Liver (tissue), 3 donors: ENCODE measurements around the gene SLU7.

Experiments used
- EGR1 ChIP-seq, 2 donors: IDR thresholded peaks; 2 replicates each; pipeline ENCODE4 v1.6.1; 2016 to 2018; ENCODE audit warnings: antibody characterized with exemption in 2 of 2, low read depth in 2 of 2
- MAX ChIP-seq: IDR thresholded peaks from 2 replicates; pipeline ENCODE4 v1.6.1; 2016; ENCODE audit warnings: antibody characterized with exemption
- RAD21 ChIP-seq, 2 donors: IDR thresholded peaks; 2 replicates each; pipeline ENCODE4 v1.6.1; 2016; ENCODE audit warnings: antibody characterized with exemption in 2 of 2, mild to moderate bottlenecking in 2 of 2
- TF ChIP-seq, protein P1 (sequence below): fragments of 150-350 bp; IDR thresholded peaks from 2 replicates; pipeline ENCODE4 v1.5.1; 2017; ENCODE audit warnings: improper control_type of control experiment, low read depth, low read length; ENCODE audit not compliant: missing input control
- donor health status: healthy.
- donor health status: healthy.

- TF ChIP-seq, protein P1, sequence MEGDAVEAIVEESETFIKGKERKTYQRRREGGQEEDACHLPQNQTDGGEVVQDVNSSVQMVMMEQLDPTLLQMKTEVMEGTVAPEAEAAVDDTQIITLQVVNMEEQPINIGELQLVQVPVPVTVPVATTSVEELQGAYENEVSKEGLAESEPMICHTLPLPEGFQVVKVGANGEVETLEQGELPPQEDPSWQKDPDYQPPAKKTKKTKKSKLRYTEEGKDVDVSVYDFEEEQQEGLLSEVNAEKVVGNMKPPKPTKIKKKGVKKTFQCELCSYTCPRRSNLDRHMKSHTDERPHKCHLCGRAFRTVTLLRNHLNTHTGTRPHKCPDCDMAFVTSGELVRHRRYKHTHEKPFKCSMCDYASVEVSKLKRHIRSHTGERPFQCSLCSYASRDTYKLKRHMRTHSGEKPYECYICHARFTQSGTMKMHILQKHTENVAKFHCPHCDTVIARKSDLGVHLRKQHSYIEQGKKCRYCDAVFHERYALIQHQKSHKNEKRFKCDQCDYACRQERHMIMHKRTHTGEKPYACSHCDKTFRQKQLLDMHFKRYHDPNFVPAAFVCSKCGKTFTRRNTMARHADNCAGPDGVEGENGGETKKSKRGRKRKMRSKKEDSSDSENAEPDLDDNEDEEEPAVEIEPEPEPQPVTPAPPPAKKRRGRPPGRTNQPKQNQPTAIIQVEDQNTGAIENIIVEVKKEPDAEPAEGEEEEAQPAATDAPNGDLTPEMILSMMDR, result no peak
- TF ChIP-seq MAX (no peak), RAD21 (IDR thresholded peaks at IDR 0.05) (no peak), EGR1 (IDR thresholded peaks at IDR 0.05; ENCODE audit: low read depth in 2 of 2) (no peak)
These were observed 16.7 kb upstream of the SLU7 start for GRCh38 chr5:160435532-160435931.
